G401.6 (cell line): ENCODE data around the gene C5orf22.
A peak's percentile ranks its signal among the peaks of the same experiment; 100 is the strongest.
"Not testable (repeated sequence)": the region's sequence is repeated elsewhere in the genome, so short reads cannot be mapped to it uniquely, and the experiment has no call there.

Experiments
- FAIRE-seq: peaks from 2 replicates; lab custom pipeline; 2012; peaks lifted over from hg19 to GRCh38; lab: Jason Lieb, UNC

C5orf22 gene

GRCh38 chr5:31554552-31554951 is 22.5 kb downstream of the C5orf22 start:
- FAIRE-seq, result no peak

- no peak for FAIRE-seq
These were observed 24.4 kb downstream of the C5orf22 start for GRCh38 chr5:31556461-31556860.

- FAIRE-seq, result no peak
These were observed 27.8 kb downstream of the C5orf22 start for GRCh38 chr5:31559942-31560341.

- FAIRE-seq, result no peak
These were observed 29.8 kb downstream of the C5orf22 start for GRCh38 chr5:31561946-31562345.

GRCh38 chr5:31563216-31563615 is 31.1 kb downstream of the C5orf22 start:
- FAIRE-seq, result no peak

- not testable (repeated sequence) for FAIRE-seq
These were observed 34.3 kb downstream of the C5orf22 start for GRCh38 chr5:31566362-31566761.

- no peak for FAIRE-seq
These were observed 36.3 kb downstream of the C5orf22 start for GRCh38 chr5:31568302-31568835.

GRCh38 chr5:31569068-31569467 is 37.0 kb downstream of the C5orf22 start:
- peak; percentile 34 for FAIRE-seq

- no peak for FAIRE-seq
These were observed 41.5 kb downstream of the C5orf22 start for GRCh38 chr5:31573494-31574142.

GRCh38 chr5:31574772-31575171 is 42.7 kb downstream of the C5orf22 start:
- FAIRE-seq, result no peak

- FAIRE-seq, result no peak
These were observed 45.3 kb downstream of the C5orf22 start for GRCh38 chr5:31577438-31577837.

- peak; percentile 90 for FAIRE-seq
These were observed 47.5 kb downstream of the C5orf22 start for GRCh38 chr5:31579558-31579957.

GRCh38 chr5:31581498-31582099 is 49.5 kb downstream of the C5orf22 start:
- peak; percentile 94 for FAIRE-seq

GRCh38 chr5:31583129-31583528 is 51.0 kb downstream of the C5orf22 start:
- FAIRE-seq, result no peak

GRCh38 chr5:31585166-31585894 is 53.2 kb downstream of the C5orf22 start:
- FAIRE-seq, result no peak

- FAIRE-seq, result no peak
These were observed 53.8 kb downstream of the C5orf22 start for GRCh38 chr5:31585895-31586270.

GRCh38 chr5:31587546-31587945 is 55.4 kb downstream of the C5orf22 start:
- no peak for FAIRE-seq

GRCh38 chr5:31593665-31594064 is 61.6 kb downstream of the C5orf22 start:
- no peak for FAIRE-seq

GRCh38 chr5:31596354-31596753 is 64.3 kb downstream of the C5orf22 start:
- no peak for FAIRE-seq

- FAIRE-seq, result no peak
These were observed 66.8 kb downstream of the C5orf22 start for GRCh38 chr5:31598640-31599611.

- FAIRE-seq, result not testable (repeated sequence)
These were observed 70.2 kb downstream of the C5orf22 start for GRCh38 chr5:31602305-31602704.

GRCh38 chr5:31604240-31604639 is 72.1 kb downstream of the C5orf22 start:
- no peak for FAIRE-seq
